Colonic mucosa (tissue), 4 donors: ENCODE data around the gene FOXO6. TPM values are rescaled to one million over a fixed set of nuclear protein-coding genes. Genes with fewer than 3 reads are reported as not detected.
A peak's percentile ranks its signal among the peaks of the same experiment; 100 is the strongest.

Experiments
- DNase-seq: peaks from one replicate; pipeline ENCODE4 v3.0.0-alpha.2; 2020
- H3K27ac ChIP-seq: fragments of 200-600 bp; one replicate; pipeline ENCODE4 v1.8.0; 2021
- H3K27me3 ChIP-seq: fragments of 200-600 bp; one replicate; pipeline ENCODE4 v1.8.0; 2021
- H3K36me3 ChIP-seq: fragments of 200-600 bp; one replicate; pipeline ENCODE4 v1.8.0; 2021
- H3K4me1 ChIP-seq: fragments of 200-600 bp; one replicate; pipeline ENCODE4 v1.8.0; 2021; ENCODE audit warnings: mild to moderate bottlenecking
- H3K4me3 ChIP-seq: fragments of 200-600 bp; one replicate; pipeline ENCODE4 v1.8.0; 2021
- H3K9ac ChIP-seq, 2 donors: one replicate each; pipeline ENCODE4 v1.7.0; 2013; ENCODE audit warnings: control low read depth in 2 of 2, low read depth in 2 of 2, low read length in 2 of 2
- H3K9me3 ChIP-seq: fragments of 200-600 bp; one replicate; pipeline ENCODE4 v1.8.0; 2021
- intact Hi-C: fragments of 100-400 bp; cut with DNase I; formaldehyde crosslinking; loops from one replicate; pipeline ENCODE4 v1.14.1; 2022
- total RNA-seq, 2 donors: library from RNA; stranded (reverse); fragmentation: NEBNext Ultra II Directional in 1 of 2; extraction: Animal tissue kit (Norgen Biotek cat#: 25700) in 1 of 2; gene quantifications; one replicate each; pipeline ENCODE4 v1.2.1, GENCODE V29; 2021
- TF ChIP-seq, protein P1 (sequence below): fragments of 200-600 bp; IDR thresholded peaks from one replicate; pipeline ENCODE4 v1.8.0; 2022; ENCODE audit warnings: antibody characterized with exemption, mild to moderate bottlenecking
- donor health status: healthy.
- donor health status: DM: no; HTN: no; CAD: no.
- donor health status: DM: no; HTN: no; CAD: no.

Gene FOXO6
- under 1 TPM; 0.56 to 0.59 TPM for total RNA-seq

DNA sequence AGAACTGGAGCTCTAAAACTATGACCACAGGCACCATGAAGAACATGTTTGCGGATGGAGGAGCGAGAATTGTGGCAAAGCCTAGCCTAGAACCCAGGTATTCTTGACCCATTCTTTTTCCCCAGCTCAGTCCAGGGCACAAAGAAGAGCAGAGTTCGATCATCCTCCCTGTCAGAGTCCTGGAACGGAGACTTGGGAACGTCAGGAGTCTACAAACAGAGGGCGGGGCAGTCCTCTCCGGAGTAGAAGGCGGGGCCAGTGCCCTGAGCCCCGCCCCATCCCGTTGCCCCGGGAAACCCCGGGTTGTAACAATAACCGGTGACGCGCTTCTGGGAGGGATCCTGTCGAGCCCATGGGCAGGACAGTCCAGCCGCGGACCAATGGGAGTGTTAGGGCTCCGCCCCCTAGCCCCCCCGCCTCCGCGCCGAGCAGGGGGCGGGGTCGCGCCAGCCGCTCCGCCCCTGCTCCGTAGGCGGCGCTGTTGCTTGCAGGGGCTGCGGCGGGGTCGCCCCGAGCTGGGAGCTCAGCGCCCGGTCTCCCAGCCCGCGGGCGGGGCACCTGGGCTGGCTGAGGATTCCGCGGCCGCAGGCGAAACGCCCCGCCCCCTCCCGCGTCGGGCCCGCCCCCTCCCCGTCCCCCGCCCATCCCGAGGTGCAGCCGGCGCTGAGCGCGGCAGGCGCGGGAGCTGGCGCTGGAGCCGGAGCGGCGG is at the start of gene FOXO6:
Gene FOXO6, plus strand, starts transcription at position 649 of the 709 bp plus-strand sequence.
- Histone ChIP-seq H3K4me1 (peaks cover 14% of the 10 kb centered on the region), H3K27ac (no peak within 1 kb of the TSS), H3K27me3 (peaks cover 23% of the 10 kb centered on the region), H3K9ac (peak within 1 kb of the TSS; percentile 54 to 78), H3K4me3 (peak within 1 kb of the TSS; percentile 70), H3K36me3 (no peaks in the 10 kb centered on the region), H3K9me3 (no peaks in the 10 kb centered on the region)
- intact Hi-C loops = no loop called here
- DNase-seq = peak; percentile 99
- TF ChIP-seq, protein P1, sequence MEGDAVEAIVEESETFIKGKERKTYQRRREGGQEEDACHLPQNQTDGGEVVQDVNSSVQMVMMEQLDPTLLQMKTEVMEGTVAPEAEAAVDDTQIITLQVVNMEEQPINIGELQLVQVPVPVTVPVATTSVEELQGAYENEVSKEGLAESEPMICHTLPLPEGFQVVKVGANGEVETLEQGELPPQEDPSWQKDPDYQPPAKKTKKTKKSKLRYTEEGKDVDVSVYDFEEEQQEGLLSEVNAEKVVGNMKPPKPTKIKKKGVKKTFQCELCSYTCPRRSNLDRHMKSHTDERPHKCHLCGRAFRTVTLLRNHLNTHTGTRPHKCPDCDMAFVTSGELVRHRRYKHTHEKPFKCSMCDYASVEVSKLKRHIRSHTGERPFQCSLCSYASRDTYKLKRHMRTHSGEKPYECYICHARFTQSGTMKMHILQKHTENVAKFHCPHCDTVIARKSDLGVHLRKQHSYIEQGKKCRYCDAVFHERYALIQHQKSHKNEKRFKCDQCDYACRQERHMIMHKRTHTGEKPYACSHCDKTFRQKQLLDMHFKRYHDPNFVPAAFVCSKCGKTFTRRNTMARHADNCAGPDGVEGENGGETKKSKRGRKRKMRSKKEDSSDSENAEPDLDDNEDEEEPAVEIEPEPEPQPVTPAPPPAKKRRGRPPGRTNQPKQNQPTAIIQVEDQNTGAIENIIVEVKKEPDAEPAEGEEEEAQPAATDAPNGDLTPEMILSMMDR = no peak

DNA sequence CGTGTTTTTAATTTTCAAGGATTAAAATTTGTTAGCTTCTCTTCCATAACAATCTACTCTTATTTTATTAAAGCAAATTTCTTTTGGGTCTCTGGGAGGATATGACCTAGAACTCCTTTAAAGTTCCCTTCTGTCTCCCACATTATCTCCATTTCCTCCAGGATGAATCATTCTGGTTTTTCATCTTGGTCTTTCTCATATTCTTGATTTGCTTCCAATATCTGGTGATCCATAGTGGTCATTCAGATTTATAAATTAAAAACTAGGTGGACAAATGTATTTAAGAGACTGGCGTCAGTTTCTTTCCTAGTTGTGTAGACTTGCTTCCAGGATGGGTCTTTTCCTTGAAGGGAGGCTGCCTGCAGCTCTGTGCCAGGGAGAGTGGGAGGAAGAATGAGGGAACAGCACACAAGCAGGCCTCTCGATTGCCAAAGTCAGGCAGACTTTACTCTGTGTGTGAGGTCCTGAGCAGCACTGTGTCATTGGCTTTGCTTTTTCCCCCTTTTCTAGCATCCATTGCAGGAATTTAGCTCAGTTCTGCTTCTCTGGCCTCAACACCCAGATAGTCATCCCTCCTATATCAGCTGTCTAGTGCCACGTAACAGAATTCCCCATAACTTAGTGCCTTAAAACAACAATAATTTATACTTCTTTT is 48.1 kb upstream of the FOXO6 start:
- TF ChIP-seq, protein P1 = no peak
- Histone ChIP-seq H3K27ac (no peak overlapping the region), H3K27me3 (no peaks in the 10 kb centered on the region), H3K4me1 (no peaks in the 10 kb centered on the region), H3K36me3 (no peaks in the 10 kb centered on the region), H3K9ac (no peak overlapping the region), H3K4me3 (no peak overlapping the region), H3K9me3 (no peaks in the 10 kb centered on the region)
- intact Hi-C loops = no loop called here
- no peak for DNase-seq

GRCh38 chr1:41313661-41314131 is 47.5 kb upstream of the FOXO6 start:
- H3K9ac ChIP-seq = no peak overlapping the region
- intact Hi-C loops = no loop called here
- H3K9me3 ChIP-seq = no peaks in the 10 kb centered on the region
- TF ChIP-seq, protein P1 = peak; percentile 33
- no peaks in the 10 kb centered on the region for H3K36me3 ChIP-seq
- H3K4me1 ChIP-seq = no peaks in the 10 kb centered on the region
- no peak for DNase-seq
- H3K4me3 ChIP-seq = no peak overlapping the region
- H3K27me3 ChIP-seq = no peaks in the 10 kb centered on the region
- no peak overlapping the region for H3K27ac ChIP-seq

GRCh38 chr1:41314376-41315145 is 46.7 kb upstream of the FOXO6 start:
- no peaks in the 10 kb centered on the region for H3K4me1 ChIP-seq
- H3K27ac ChIP-seq = no peak overlapping the region
- H3K9me3 ChIP-seq = no peaks in the 10 kb centered on the region
- no peak for DNase-seq
- H3K4me3 ChIP-seq = no peak overlapping the region
- intact Hi-C loops = no loop called here
- no peak overlapping the region for H3K9ac ChIP-seq
- no peaks in the 10 kb centered on the region for H3K27me3 ChIP-seq
- TF ChIP-seq, protein P1 = no peak
- H3K36me3 ChIP-seq = no peaks in the 10 kb centered on the region

GRCh38 chr1:41315146-41315822 is 46.0 kb upstream of the FOXO6 start:
- H3K9ac ChIP-seq = no peak overlapping the region
- no peak overlapping the region for H3K4me3 ChIP-seq
- H3K36me3 ChIP-seq = no peaks in the 10 kb centered on the region
- intact Hi-C loops = no loop called here
- H3K27ac ChIP-seq = no peak overlapping the region
- no peaks in the 10 kb centered on the region for H3K27me3 ChIP-seq
- H3K4me1 ChIP-seq = no peaks in the 10 kb centered on the region
- H3K9me3 ChIP-seq = no peaks in the 10 kb centered on the region
- TF ChIP-seq, protein P1 = no peak
- no peak for DNase-seq
